ENCODE measurements around the gene AGR2. TPM values are rescaled to one million over a fixed set of nuclear protein-coding genes. Genes with fewer than 3 reads are reported as not detected.

AGR2 gene
- polyA plus RNA-seq, 1 of the 3 experiments (the other 2 are of a cell fraction), result not detected

DNA sequence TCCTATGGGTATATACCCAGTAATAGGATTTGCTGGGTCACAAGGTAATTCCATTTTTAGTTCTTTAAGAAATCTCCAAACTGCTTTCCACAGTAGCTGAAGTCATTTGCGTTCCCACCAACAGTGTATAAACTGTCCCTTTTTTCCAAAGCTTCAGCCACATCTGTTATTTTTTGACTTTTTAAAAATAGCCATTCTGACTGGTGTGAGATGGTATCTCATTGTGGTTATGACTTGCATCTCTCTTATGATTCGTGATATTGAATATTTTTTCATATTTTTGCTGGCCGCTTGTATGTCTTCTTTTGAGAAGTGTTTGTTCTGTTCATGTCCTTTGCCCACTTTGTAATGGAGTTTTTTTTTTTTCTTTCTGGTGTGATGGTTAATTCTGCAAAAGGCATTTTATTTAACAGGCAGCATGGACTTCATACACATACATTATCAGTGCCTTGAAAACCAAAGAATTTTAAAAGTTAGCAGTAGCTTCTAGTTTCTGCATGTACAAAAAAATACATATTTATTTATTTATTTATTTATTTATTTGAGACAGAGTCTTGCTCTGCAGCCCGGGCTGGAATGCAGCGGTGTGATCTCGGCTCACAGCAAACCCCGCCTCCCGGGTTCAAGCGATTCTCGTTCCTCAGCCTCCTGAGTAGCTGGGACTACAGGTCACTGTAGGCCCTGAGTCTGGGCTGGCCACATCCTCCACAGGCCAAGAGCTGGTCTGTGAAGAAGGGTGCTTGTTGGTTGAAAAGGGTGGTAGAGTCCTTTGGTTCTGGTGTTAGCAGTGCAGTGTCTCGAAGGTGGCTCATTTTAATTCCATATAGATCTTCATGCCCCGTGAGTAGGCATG, 44.7 kb upstream of the AGR2 start (continued):
- TF ChIP-seq MEF2A (IDR thresholded peaks at IDR 0.05; ENCODE audit: borderline replicate concordance, low read depth) (no peak), RXRA (IDR thresholded peaks at IDR 0.05; ENCODE audit: borderline replicate concordance, low read depth) (no peak), RAD21 (IDR thresholded peaks at IDR 0.05; ENCODE audit: low read length) (no peak)

GRCh38 chr7:16847381-16847860, 42.6 kb upstream of the AGR2 start:
- Histone ChIP-seq H3F3A (replicated peaks; ENCODE audit: insufficient read depth) (no peaks in the 10 kb centered on the region), H3K9me3 (no peaks in the 10 kb centered on the region), H2AFZ (ENCODE audit: low read depth) (no peak overlapping the region), H3K27me3 (ENCODE audit: insufficient read depth) (peaks cover 23% of the 10 kb centered on the region; the same call in 1 of the 2 replicates), H4K20me1 (ENCODE audit: insufficient read depth) (no peaks in the 10 kb centered on the region), H3K79me2 (ENCODE audit: insufficient read depth) (no peaks in the 10 kb centered on the region), H3K36me3 (replicated peaks in 1 of 2; ENCODE audit: control insufficient read depth in 1 of 2, insufficient read depth in 2 of 2, low read length in 1 of 2) (no peaks in the 10 kb centered on the region), H3K9me2 (no peaks in the 10 kb centered on the region), H3K4me1 (ENCODE audit: control insufficient read depth in 1 of 2, insufficient read depth in 2 of 2, low read depth in 1 of 2, low read length in 1 of 2) (peaks cover 0 to 4% of the 10 kb centered on the region in 2 experiments; a peak in 1 of 4 replicates), H3K9ac (no peak overlapping the region), H3K4me2 (peak overlapping the region; percentile 52; the same call in 1 of the 2 replicates), H3K27ac (ENCODE audit: low read depth in 2 of 2, low read length in 1 of 2) (no peak overlapping the region), H3K4me3 (ENCODE audit: low read depth in 2 of 2, low read length in 1 of 2) (no peak overlapping the region)
- CTCF ChIA-PET, result interaction anchor here (0.7 to 1.5 kb wide), 2 partner anchors 13 to 152 kb away, joined by 3 to 5 read pairs; no protein-coding TSS in a partner anchor
- POLR2A ChIA-PET, result no interaction called here
- WGBS (ENCODE audit: low lambda C conversion rate), result 20% methylated on average over 6 of the region's 6 CpGs
- TF ChIP-seq FOSL2 (IDR thresholded peaks at IDR 0.05; ENCODE audit: borderline replicate concordance, low read depth), result 0 out of 2 replicates have a peak, but pooled peaks have one; percentile 4
- no peak for TF ChIP-seq POLR2AphosphoS5 (IDR thresholded peaks at IDR 0.05; ENCODE audit: low read depth, low read length)
- no peak for TF ChIP-seq NFIC (IDR thresholded peaks at IDR 0.05; ENCODE audit: borderline replicate concordance)
- DNase-seq, result no peak

DNA sequence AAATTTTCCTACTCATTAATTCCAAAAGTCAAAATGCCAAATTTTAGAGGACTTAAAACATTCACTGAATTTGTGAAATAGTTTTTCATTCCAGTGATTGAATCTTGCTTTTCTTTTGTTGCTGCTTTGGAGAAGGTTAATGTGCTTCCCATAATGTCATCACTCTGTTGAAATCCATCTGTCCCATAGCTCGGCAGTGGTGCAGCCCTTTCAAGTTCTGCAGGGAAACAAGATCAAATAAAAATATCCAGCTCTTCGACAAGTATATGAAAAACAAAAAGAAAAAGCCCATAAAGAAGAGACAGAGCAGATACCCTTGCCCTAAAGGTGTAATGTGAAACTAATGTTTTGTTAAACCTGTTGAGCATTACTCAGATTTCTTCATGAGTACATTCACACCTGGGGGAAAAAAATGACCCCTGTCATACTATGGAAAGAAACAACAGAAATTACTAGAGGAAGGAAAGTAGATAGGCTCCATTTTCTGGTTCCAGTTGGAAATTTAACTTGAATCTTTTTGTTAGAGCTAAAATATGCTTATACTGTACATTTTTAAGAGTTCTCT, 41.9 kb upstream of the AGR2 start:
- Histone ChIP-seq H3K4me2 (peak overlapping the region; percentile 52; the same call in 1 of the 2 replicates), H4K20me1 (ENCODE audit: insufficient read depth) (no peaks in the 10 kb centered on the region), H3K4me3 (ENCODE audit: low read depth in 2 of 2, low read length in 1 of 2) (no peak overlapping the region), H3F3A (replicated peaks; ENCODE audit: insufficient read depth) (no peaks in the 10 kb centered on the region), H3K9me3 (no peaks in the 10 kb centered on the region), H3K27ac (ENCODE audit: low read depth in 2 of 2, low read length in 1 of 2) (no peak overlapping the region), H3K79me2 (ENCODE audit: insufficient read depth) (no peaks in the 10 kb centered on the region), H3K4me1 (ENCODE audit: control insufficient read depth in 1 of 2, insufficient read depth in 2 of 2, low read depth in 1 of 2, low read length in 1 of 2) (peaks cover 0 to 4% of the 10 kb centered on the region in 2 experiments; a peak in 1 of 4 replicates), H3K27me3 (ENCODE audit: insufficient read depth) (peaks cover 16% of the 10 kb centered on the region; the same call in 1 of the 2 replicates), H3K9me2 (no peaks in the 10 kb centered on the region), H3K9ac (no peak overlapping the region), H3K36me3 (replicated peaks in 1 of 2; ENCODE audit: control insufficient read depth in 1 of 2, insufficient read depth in 2 of 2, low read length in 1 of 2) (no peaks in the 10 kb centered on the region), H2AFZ (ENCODE audit: low read depth) (no peak overlapping the region)
- 2% methylated on average over 2 of the region's 2 CpGs for WGBS (ENCODE audit: low lambda C conversion rate)
- POLR2A ChIA-PET, result no interaction called here
- DNase-seq, result no peak
- CTCF ChIA-PET, result interaction anchor here (0.7 to 1.7 kb wide), 3 partner anchors 13 to 152 kb away, joined by 3 to 5 read pairs (median 3); no protein-coding TSS in a partner anchor
- TF ChIP-seq FOSL2 (IDR thresholded peaks at IDR 0.05; ENCODE audit: borderline replicate concordance, low read depth), result no peak
- TF ChIP-seq RCOR1 (IDR thresholded peaks at IDR 0.05; ENCODE audit: low read length), result no peak
- TF ChIP-seq FOXM1 (IDR thresholded peaks at IDR 0.05; ENCODE audit: low read depth), result no peak
- TF ChIP-seq MAX (IDR thresholded peaks at IDR 0.05; ENCODE audit: low read depth), result no peak
- TF ChIP-seq, protein P1, sequence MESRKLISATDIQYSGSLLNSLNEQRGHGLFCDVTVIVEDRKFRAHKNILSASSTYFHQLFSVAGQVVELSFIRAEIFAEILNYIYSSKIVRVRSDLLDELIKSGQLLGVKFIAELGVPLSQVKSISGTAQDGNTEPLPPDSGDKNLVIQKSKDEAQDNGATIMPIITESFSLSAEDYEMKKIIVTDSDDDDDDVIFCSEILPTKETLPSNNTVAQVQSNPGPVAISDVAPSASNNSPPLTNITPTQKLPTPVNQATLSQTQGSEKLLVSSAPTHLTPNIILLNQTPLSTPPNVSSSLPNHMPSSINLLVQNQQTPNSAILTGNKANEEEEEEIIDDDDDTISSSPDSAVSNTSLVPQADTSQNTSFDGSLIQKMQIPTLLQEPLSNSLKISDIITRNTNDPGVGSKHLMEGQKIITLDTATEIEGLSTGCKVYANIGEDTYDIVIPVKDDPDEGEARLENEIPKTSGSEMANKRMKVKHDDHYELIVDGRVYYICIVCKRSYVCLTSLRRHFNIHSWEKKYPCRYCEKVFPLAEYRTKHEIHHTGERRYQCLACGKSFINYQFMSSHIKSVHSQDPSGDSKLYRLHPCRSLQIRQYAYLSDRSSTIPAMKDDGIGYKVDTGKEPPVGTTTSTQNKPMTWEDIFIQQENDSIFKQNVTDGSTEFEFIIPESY (IDR thresholded peaks at IDR 0.05; ENCODE audit: borderline replicate concordance, low read depth), result no peak
- TF ChIP-seq YY1 (IDR thresholded peaks at IDR 0.05; ENCODE audit: low read depth), result no peak
- no peak for TF ChIP-seq TCF12 (IDR thresholded peaks at IDR 0.05)
- no peak for TF ChIP-seq PBX3 (IDR thresholded peaks at IDR 0.05)
